Brain microvascular endothelial cell (primary cell): Measurements from ENCODE around the gene DIAPH1.

Experiments
- DNase-seq: peaks from one replicate; pipeline ENCODE4 v3.0.0-alpha.2; 2020
- H3K27ac ChIP-seq: fragments of 250-450 bp; sonication (Bioruptor Pico); 2 replicates; pipeline ENCODE4 v1.5.1; 2020; ENCODE audit warnings: mild to moderate bottlenecking, moderate library complexity
- H3K27me3 ChIP-seq: fragments of 250-450 bp; sonication (Bioruptor Pico); replicated peaks from 2 replicates; pipeline ENCODE4 v1.5.1; 2020; ENCODE audit warnings: mild to moderate bottlenecking
- H3K36me3 ChIP-seq: fragments of 250-450 bp; sonication (Bioruptor Pico); replicated peaks from 2 replicates; pipeline ENCODE4 v1.5.1; 2020; ENCODE audit warnings: mild to moderate bottlenecking
- H3K4me3 ChIP-seq: 2 replicates; pipeline ENCODE4 v1.5.1; 2011; ENCODE audit warnings: low read depth, mild to moderate bottlenecking, control low read depth, low read length, moderate library complexity
- in situ Hi-C: cut with HindIII; loops from 2 replicates; pipeline ENCODE4 v1.10.0; 2017; ENCODE audit warnings: low sequenced_read_pairs, low pct_ligation_motif_present
- TF ChIP-seq, protein P1 (sequence below): IDR thresholded peaks from 2 replicates; pipeline ENCODE4 v1.5.1; 2011; ENCODE audit warnings: low read depth, mild to moderate bottlenecking, moderate library complexity, low read length, control low read depth, inconsistent platforms; ENCODE audit errors: missing control alignments

The DIAPH1 gene

GRCh38 chr5:141650851-141651727 is 32.3 kb upstream of the DIAPH1 start, which contains the start of gene FCHSD1:
TSS of gene FCHSD1 (minus strand) at chr5:141651418. CDS start at chr5:141651368, 50 bp downstream.
- no peaks in the 10 kb centered on the region for H3K27me3 ChIP-seq
- H3K27ac ChIP-seq, result peak within 1 kb of the TSS; percentile 45
- in situ Hi-C loops, result no loop called here
- DNase-seq, result peak; percentile 81
- TF ChIP-seq, protein P1, sequence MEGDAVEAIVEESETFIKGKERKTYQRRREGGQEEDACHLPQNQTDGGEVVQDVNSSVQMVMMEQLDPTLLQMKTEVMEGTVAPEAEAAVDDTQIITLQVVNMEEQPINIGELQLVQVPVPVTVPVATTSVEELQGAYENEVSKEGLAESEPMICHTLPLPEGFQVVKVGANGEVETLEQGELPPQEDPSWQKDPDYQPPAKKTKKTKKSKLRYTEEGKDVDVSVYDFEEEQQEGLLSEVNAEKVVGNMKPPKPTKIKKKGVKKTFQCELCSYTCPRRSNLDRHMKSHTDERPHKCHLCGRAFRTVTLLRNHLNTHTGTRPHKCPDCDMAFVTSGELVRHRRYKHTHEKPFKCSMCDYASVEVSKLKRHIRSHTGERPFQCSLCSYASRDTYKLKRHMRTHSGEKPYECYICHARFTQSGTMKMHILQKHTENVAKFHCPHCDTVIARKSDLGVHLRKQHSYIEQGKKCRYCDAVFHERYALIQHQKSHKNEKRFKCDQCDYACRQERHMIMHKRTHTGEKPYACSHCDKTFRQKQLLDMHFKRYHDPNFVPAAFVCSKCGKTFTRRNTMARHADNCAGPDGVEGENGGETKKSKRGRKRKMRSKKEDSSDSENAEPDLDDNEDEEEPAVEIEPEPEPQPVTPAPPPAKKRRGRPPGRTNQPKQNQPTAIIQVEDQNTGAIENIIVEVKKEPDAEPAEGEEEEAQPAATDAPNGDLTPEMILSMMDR, result no peak
- H3K4me3 ChIP-seq, result peak within 1 kb of the TSS; percentile 78
- H3K36me3 ChIP-seq, result peaks cover 43% of the 10 kb centered on the region

- DNase-seq, result no peak
- TF ChIP-seq, protein P1, result no peak
- H3K4me3 ChIP-seq, result no peak overlapping the region
- no peaks in the 10 kb centered on the region for H3K27me3 ChIP-seq
- no peak overlapping the region for H3K27ac ChIP-seq
- in situ Hi-C loops, result no loop called here
- peaks cover 46% of the 10 kb centered on the region for H3K36me3 ChIP-seq
Measured at GRCh38 chr5:141649972-141650371, 31.2 kb upstream of the DIAPH1 start.

DNA sequence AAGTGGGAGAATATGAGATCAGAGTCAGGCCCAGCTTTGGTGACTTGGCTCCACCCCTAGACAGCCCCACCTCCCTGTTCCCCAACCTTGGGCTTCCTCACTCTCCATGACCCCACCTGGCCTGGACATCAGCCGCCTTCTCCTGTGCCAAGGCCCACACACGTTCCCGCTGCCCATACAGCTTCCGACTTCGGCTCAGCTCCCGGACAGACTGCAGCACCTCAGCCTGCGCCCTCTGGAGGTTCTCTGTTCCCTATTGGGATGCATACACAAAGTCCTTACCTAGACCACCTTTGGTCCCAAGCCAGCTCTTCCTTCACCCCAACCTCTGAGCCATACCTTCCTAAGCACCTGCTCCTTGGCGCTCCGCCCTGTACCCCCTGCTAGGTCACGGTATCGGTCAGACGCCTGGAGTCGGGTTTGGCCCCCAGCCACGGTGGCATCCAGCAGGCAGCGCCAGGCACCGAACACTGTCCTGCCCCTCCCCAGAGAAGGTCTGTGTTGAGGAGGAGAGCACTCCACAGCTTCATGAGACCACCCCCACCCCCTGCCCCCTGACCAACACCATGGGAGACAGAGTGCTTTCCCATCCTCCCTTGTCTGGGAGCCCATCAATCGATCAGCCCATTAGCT is 30.4 kb upstream of the DIAPH1 start:
- no peak overlapping the region for H3K4me3 ChIP-seq
- no peaks in the 10 kb centered on the region for H3K27me3 ChIP-seq
- peaks cover 53% of the 10 kb centered on the region for H3K36me3 ChIP-seq
- in situ Hi-C loops, result no loop called here
- no peak overlapping the region for H3K27ac ChIP-seq
- TF ChIP-seq, protein P1, result no peak
- no peak for DNase-seq

DNA sequence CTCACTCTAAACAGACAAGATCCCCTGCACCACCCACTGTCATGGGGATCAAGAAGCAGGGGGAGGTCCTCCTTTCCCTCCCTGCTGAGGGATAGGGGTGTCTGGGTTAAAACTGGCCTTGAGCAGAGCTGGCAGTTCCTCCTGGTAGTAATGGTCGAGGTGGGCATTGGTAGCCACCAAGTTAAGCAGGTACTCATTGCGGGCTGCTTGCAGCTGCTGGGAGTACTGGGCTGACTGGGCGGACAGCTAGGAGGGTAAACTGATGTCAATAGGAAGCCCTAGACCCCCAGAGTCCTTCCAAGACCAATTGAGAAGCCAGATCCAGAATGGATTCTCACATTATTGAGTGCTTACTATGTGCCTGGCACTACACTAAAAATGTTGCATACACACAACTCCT is 29.1 kb upstream of the DIAPH1 start:
- Histone ChIP-seq H3K27ac (no peak overlapping the region), H3K4me3 (no peak overlapping the region), H3K27me3 (no peaks in the 10 kb centered on the region), H3K36me3 (peaks cover 52% of the 10 kb centered on the region)
- DNase-seq, result no peak
- in situ Hi-C loops, result no loop called here
- TF ChIP-seq, protein P1, result no peak

DNA sequence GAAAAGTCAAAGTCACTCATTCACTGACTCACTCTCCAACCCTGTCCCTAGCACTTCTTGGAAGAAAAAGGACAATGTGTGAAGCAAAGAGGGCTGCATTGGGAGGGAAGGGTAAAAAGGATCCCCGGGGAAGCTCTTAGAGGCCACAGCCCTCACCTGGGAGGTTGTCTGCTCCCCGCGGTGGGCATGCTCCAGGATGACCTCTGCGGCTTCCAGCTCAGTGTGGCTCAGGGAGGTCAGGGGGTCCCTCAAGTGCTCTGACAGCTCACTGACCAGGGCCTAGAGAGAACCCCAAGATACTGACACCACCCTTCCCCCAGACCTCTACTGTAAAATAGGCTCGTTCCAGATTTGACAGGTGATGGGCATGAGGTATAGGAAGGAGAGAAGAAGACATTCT is 28.4 kb upstream of the DIAPH1 start:
- Histone ChIP-seq H3K27me3 (no peaks in the 10 kb centered on the region), H3K4me3 (no peak overlapping the region), H3K36me3 (peaks cover 52% of the 10 kb centered on the region), H3K27ac (no peak overlapping the region)
- in situ Hi-C loops, result no loop called here
- no peak for DNase-seq
- TF ChIP-seq, protein P1, result no peak
